Measurements from ENCODE around the gene KIAA0586.

The KIAA0586 gene

DNA sequence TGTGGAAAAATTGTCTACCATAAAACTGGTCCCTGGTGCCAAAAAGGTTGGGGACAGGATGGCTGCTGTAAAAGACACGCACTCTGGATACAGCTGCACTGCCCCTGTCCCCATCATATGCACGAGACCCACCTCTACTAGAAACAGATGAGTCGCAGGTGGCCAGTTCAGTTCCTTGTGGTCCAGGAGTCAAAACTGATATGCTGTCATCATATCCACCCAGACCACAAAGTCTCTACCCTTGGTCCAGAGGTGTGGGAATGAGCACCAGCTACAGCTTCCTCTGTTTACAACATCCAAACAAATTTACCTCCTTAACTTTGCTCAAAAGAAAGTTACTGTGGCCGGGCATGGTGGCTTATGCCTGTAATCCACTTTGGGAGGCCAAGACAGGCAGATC, 166.5 kb downstream of the KIAA0586 start:
- H3K4me3 ChIP-seq (ENCODE audit: low read depth, low read length): no peak overlapping the region
- DNase-seq (ENCODE audit: low read depth): no peak
- TF ChIP-seq, protein P1, sequence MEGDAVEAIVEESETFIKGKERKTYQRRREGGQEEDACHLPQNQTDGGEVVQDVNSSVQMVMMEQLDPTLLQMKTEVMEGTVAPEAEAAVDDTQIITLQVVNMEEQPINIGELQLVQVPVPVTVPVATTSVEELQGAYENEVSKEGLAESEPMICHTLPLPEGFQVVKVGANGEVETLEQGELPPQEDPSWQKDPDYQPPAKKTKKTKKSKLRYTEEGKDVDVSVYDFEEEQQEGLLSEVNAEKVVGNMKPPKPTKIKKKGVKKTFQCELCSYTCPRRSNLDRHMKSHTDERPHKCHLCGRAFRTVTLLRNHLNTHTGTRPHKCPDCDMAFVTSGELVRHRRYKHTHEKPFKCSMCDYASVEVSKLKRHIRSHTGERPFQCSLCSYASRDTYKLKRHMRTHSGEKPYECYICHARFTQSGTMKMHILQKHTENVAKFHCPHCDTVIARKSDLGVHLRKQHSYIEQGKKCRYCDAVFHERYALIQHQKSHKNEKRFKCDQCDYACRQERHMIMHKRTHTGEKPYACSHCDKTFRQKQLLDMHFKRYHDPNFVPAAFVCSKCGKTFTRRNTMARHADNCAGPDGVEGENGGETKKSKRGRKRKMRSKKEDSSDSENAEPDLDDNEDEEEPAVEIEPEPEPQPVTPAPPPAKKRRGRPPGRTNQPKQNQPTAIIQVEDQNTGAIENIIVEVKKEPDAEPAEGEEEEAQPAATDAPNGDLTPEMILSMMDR (conservative IDR thresholded peaks at IDR 0.05; ENCODE audit: low read depth, low read length): no peak

DNA sequence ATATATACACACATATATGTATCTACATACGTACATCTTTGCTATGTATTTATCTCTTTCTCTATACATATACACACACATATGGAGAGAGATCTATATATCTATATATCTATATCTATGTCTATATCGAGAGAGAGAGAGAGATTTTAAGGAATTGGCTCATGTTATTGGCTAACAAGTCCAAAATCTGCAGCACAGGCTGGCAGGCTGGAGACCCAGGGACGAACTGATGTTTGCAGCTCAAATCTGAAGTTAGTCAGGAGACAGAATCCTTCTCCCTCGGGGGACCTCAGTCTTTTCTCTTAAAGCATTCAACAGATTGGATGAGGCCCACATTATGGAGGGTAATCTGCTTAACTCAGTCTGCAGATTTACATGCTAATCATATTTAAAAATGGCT, 169.5 kb downstream of the KIAA0586 start:
- DNase-seq (ENCODE audit: low read depth): no peak
- H3K4me3 ChIP-seq (ENCODE audit: low read depth, low read length): no peak overlapping the region
- TF ChIP-seq, protein P1 (conservative IDR thresholded peaks at IDR 0.05; ENCODE audit: low read depth, low read length): no peak

DNA sequence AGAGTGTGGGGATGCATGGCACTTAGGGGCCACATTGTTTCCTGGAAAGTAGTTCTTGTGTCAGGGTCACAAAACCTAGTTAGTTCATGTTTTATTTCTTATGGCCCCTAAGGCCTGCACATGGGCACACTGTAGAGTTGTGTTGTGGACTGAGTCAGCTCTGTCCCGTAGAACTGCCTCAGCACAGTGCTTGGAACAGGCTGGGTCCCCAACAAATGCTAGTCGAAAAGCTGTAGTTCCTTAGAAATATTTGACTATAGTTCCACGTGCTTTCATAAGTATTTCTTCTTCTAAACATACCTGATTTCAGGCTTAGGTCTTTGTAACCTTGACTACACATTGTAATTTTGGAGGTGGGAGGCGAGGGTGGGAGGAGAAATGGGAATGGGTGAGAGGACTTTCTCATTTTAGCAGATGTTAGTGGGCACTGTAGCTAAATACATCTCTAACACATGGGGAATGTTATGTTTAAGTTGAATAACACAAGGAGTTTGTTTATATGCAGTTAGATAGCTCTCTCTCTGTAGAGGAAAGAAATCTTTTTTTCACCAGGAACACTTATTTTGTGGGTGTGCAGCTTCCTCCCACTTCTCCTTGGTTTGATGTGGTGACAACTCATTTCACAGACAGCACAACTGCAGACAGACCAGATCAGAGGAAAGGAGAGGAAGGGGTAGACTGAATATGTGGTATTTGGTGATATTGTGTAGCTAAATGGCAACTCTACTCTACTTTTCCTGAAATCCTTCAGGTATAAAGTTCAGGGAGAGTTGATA, 170.7 kb downstream of the KIAA0586 start:
- H3K4me3 ChIP-seq (ENCODE audit: low read depth, low read length): no peak overlapping the region
- DNase-seq (ENCODE audit: low read depth): no peak
- TF ChIP-seq, protein P1 (conservative IDR thresholded peaks at IDR 0.05; ENCODE audit: low read depth, low read length): no peak

DNA sequence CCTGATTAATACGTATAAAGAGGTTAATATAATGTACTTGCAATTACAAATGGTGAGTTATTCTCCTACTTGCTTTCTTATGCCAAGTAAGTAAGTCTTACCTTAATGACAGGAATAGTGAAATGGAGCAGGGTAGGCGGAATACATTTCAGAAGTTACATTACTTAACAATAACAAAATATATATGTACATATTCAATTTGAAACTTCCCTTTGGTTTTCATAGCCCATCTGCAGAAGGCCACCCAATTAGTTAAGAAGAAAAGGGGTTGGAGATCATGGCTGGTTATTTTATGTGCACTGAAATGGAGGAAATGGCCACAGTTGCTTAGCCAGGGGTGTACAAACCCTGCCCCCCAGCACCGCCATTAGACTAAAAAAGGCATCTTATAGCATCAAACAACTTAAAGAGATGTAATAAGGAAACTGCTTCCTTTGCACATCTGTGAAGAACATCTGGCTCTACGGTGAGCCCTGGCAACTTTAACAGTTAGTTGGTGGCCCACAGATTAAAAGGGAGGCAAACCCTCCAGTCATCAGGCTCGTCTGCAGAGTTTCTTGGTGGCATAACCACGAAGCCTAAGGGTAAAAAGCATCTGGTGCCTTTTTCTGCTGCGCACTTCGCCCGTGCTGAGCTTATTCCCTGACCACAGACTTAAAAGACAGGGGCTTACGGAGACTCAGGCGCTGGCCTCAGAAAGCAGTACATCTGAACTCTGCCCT, 171.4 kb downstream of the KIAA0586 start:
- no peak overlapping the region for H3K4me3 ChIP-seq (ENCODE audit: low read depth, low read length)
- DNase-seq (ENCODE audit: low read depth): no peak
- TF ChIP-seq, protein P1 (conservative IDR thresholded peaks at IDR 0.05; ENCODE audit: low read depth, low read length): no peak

DNA sequence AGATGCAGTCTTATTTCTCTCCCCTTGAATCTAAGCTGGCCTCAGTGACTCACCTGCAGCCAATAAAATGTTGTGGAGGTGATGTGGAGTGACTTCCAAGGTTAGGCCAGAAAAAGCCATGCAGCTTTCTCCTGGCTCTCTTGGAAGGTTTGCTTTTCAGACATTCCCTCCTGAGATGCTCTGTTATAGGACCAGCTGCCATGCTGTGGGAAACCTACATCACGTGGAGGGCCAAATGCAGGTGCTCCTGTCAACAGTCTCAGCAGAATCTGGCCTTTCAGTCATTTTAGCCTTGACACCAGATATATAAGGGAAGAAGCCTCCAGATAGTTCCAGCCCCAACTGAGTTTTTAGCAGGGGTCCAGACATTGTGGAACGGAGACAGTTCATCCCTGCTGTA, 172.2 kb downstream of the KIAA0586 start:
- TF ChIP-seq, protein P1 (conservative IDR thresholded peaks at IDR 0.05; ENCODE audit: low read depth, low read length): no peak
- DNase-seq (ENCODE audit: low read depth): no peak
- no peak overlapping the region for H3K4me3 ChIP-seq (ENCODE audit: low read depth, low read length)

Measured in choroid plexus epithelial cell (primary cell).